ENCODE data around the gene HMCN2. TPM values are rescaled to one million over a fixed set of nuclear protein-coding genes. Genes with fewer than 3 reads are reported as not detected.

The HMCN2 gene
- total RNA-seq, 1 experiment from 2014 or later = not detected

DNA sequence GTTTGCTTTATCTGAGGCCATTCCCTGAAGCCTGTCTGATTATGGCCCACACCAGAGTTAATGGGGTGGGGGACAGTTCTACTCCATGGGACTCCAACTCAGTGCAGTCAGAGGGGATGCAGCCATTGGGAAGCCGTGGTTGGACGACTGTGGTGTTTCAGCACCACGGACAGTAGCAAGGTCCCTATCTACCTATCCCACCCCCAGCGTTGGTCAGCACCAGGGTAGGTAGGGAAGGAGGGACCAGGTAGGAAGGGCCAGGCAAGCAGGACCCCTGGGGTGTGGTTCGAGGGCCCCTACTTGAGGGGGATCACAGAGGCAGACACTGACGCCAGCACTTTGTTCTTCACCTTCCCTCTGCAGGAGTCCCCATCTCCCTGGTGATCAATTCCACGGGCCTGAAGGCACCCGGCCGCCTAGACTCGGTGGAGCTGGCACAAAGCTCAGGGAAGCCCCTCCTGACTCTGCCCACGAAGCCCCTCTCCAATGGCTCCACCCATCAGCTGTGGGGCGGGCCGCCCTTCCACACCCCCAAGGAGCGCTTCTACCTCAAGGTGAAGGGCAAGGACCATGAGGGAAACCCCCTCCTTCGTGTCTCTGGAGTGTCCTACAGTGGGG is 33.2 kb downstream of the HMCN2 start:
- no peak for DNase-seq (ENCODE audit: low read depth, low spot score)
- in situ Hi-C loops (cut with HindIII; ENCODE audit: low pct_unique_long_range_greater_than_20kb, low sequenced_read_pairs) = no loop called here

DNA sequence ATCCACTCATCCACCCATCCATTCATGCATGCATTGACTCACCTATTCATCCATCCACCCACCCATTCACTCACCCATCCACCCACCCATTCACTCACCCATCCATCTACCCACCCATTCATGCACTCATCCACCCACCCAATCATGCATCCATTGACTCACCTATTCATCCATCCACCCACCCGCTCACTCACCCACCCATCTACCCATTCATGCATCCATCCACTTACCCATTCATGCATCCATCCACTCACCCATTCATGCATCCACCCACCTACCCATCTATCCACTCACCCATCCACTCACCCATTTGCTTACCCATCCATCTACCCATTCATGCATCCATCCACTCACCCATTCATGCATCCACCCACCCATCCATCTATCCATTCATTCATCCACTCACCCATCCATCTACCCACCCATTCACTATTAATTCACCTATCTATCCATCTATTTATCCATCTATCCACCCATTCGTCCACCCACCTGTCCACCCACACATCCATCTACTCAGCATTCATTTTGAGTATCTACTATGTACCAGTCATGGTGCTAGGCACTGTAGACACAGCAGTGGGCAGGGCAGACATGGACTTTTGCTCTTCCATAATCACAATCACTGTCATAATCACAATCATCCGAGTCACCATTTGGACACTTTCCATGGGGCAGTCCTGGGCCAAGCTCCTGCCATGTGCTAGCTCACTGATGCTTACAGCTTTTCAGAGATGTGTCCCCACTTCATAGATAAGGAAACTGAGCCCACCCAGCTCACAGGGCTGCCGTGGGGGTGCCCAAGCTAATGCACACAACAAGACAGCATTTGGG is 34.4 kb downstream of the HMCN2 start:
- no peak for DNase-seq (ENCODE audit: low read depth, low spot score)
- in situ Hi-C loops (cut with HindIII; ENCODE audit: low pct_unique_long_range_greater_than_20kb, low sequenced_read_pairs) = no loop called here

DNA sequence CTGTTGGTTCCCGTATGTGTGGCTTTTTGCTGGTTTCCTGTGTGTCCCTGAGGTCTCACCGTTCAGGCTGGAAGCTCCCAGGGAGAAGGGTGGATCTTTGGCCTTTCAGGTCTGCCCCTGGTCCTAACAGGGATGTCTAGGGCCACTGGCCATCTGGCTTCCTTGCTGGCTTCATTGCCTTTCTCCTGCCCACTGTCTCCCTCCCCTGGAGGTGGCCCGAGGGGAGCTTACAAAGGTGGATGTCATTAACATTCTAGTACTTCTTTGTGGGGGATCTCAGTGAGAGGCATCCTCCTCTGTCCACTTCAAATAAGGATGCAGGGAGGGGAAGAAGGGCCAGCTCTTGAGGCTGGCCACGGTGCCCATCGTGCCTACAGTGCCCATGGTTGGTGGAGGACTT is 35.2 kb downstream of the HMCN2 start:
- in situ Hi-C loops (cut with HindIII; ENCODE audit: low pct_unique_long_range_greater_than_20kb, low sequenced_read_pairs) = no loop called here
- DNase-seq (ENCODE audit: low read depth, low spot score) = no peak

DNA sequence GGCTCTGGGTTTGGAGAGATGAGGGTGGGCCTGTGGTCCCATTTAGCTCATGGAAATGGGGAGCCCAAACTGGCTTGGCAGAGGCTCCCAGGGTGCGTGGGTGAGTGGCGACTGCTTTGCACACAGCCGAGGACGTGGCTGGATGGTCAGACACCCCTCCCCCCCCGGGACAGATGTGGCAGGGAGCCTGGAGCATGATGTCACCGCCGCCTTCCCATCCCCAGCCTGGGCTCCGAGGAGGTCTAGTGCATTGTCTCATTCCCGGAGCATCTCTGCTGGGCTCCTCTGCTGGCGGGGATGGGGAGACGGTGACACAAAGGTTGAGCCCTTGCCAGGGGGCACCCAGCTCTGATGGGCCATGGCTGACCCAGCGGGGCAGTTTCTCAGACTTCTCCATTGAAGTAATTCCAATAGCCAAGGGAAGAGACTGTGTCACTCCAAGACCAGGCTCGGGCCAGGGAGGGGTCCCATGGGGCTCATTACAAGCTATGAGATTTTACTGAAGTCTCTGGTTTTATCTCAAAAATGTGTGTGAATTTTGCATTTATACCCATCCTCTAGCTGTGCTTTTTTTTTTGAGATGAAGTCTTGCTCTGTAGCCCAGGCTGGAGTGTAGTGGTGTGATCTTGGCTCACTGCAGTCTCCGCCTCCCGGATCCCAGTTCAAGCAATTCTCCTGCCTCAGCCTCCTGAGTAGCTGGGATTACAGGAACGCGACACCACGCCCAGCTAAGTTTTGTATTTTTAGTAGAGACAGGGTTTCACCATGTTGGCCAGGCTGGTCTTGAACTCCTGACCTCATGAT is 36.1 kb downstream of the HMCN2 start:
- in situ Hi-C loops (cut with HindIII; ENCODE audit: low pct_unique_long_range_greater_than_20kb, low sequenced_read_pairs) = no loop called here
- DNase-seq (ENCODE audit: low read depth, low spot score) = no peak

DNA sequence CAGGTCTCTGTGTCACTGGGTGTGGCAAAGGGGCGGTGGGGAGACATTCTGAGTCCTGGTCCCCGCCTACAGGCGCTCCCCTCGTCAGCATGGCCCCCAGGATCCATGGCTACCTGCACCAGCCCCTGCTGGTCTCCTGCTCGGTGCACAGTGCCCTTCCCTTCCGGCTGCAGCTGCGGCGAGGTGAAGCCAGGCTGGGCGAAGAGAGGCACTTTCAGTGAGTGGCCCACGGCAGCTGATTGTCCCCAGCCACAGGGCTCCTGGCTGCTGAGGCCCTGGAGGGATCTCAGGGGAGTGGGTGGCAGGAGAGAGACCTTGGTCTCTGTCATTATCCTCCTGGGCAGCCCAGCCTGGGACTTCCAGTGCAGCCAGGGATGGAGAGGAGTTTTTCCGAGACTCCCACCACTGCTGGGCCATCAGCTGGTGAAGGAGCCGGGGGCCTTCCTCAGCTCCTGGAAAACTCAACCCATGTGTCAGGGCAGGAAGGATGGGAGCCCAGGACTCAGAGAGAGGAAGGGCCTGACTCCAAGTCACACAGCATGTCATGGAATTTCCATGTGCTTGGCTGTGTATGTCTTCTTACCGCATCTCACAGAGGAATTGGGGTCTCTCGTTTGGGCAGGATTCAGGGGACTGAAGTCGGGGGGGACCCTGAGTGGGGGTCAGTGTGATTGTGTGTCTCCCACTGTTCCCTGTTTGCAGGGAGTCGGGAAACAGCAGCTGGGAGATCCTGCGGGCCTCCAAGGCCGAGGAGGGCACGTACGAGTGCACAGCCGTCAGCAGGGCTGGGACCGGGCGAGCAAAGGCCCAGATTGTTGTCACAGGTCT is 37.4 kb downstream of the HMCN2 start:
- in situ Hi-C loops (cut with HindIII; ENCODE audit: low pct_unique_long_range_greater_than_20kb, low sequenced_read_pairs) = no loop called here

DNA sequence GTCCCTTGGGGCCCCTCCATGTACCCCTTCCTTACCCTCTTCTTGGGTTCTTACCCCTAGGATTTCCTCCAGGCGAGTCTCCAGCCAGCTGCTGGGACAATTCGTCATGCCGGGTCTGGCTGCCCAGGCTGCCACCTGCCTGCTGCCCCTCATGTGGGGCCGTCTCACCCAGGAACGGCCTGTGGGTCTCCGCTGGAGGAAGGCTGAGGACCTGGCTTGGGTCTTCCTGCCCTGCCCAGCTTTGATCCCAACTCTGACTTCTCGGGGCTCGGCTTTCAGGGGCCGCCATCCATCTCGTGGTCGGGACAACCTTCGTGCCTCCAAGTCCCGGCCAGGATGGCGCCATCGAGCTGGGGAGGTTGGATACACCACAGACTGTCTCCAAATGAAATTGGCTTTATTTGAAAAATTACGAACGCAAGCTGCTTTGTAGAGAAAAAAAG is 38.1 kb downstream of the HMCN2 start:
- in situ Hi-C loops (cut with HindIII; ENCODE audit: low pct_unique_long_range_greater_than_20kb, low sequenced_read_pairs) = no loop called here
- no peak for DNase-seq (ENCODE audit: low read depth, low spot score)

More for the DNA sequence above, 37.4 kb downstream of the HMCN2 start:
- DNase-seq (ENCODE audit: low read depth, low spot score) = no peak

DNA sequence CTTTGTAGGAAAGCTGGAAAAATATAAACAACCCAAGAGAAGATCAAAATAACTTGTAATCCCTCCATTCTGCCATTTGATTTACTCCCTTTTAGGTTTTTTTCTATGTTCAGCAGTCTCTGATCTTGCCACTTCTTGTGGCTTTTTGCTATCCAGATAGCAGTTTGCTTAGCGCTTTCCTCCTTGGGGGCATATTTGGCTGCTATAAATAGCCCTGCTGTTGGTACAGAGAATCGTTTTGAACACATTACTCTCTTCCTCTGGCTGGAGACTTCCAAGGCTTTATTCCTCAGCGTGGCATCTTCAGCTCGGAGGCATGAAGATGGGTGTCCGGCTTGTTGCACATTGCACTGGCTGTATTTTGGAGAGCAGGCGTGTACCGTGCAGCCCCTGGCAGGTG is 38.6 kb downstream of the HMCN2 start:
- DNase-seq (ENCODE audit: low read depth, low spot score) = peak; percentile 28
- in situ Hi-C loops (cut with HindIII; ENCODE audit: low pct_unique_long_range_greater_than_20kb, low sequenced_read_pairs) = no loop called here

DNA sequence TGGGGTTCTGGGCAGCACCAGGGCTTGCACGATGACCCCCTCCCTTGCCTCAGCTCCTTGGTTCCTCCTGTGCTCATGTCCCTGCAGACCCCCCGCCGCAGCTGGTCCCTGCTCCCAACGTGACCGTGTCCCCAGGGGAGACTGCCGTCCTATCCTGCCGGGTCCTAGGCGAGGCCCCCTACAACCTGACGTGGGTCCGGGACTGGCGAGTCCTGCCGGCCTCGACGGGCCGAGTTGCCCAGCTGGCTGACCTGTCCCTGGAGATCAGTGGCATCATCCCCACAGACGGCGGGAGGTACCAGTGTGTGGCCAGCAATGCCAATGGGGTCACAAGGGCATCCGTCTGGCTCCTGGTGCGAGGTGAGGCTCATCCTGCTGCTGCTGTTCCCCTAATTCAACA is 39.1 kb downstream of the HMCN2 start:
- DNase-seq (ENCODE audit: low read depth, low spot score) = no peak
- in situ Hi-C loops (cut with HindIII; ENCODE audit: low pct_unique_long_range_greater_than_20kb, low sequenced_read_pairs) = no loop called here

DNA sequence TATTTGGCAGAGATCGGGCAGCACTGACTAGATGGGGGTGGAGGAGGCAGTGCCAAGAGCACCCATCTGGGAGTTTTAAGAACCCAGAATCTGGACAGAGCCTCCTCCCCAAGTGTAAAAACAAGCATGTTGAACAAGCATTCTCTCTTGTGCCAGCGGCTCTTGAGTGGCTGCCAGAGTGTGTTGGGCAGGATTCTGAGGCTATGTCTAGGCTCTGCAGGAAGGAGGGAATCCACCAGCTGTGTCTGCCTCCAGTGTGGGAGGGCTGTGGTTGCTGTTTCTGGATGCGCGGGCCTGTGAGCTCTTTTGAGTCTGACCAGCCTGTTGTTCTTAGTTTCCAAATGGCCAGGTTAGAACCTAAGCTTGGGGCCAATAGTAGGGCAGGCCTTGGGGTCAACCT is 39.8 kb downstream of the HMCN2 start:
- in situ Hi-C loops (cut with HindIII; ENCODE audit: low pct_unique_long_range_greater_than_20kb, low sequenced_read_pairs) = no loop called here
- no peak for DNase-seq (ENCODE audit: low read depth, low spot score)

DNA sequence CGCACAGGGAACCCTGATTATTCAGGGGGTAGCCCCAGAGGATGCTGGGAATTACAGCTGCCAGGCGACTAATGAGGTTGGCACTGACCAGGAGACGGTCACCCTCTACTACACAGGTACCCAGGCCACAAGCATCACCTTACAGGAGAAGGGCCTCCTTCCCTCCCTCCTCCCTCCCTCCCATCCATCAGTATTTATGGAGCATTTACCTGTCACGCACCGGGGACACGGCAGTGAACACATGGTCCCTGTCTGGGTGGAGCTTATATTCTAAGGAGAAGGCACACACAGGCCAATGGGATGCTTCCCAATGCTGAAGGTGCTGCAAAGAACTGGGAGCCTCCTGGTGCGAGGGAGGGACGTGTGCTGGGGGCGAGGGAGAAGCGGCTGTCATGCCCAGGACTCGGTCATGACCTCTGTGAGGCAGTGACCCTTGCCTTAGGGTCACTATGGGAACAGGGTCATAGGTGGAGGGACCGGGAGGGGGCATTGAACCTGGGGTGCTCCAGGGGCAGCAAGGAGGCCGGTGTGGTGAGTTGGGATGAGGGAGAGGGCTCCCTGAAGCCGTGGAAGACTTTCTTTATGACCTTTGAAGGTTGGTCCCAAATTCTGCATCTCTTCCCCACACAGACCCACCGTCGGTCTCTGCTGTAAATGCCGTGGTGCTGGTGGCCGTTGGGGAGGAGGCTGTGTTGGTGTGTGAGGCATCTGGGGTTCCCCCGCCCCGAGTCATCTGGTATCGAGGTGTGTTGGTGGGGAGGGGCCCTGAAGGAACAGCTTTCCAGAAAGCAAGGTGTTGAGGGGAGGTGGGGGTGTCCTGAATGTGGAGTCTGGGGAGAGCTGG is 41.5 kb downstream of the HMCN2 start:
- no peak for DNase-seq (ENCODE audit: low read depth, low spot score)
- in situ Hi-C loops (cut with HindIII; ENCODE audit: low pct_unique_long_range_greater_than_20kb, low sequenced_read_pairs) = no loop called here

DNA sequence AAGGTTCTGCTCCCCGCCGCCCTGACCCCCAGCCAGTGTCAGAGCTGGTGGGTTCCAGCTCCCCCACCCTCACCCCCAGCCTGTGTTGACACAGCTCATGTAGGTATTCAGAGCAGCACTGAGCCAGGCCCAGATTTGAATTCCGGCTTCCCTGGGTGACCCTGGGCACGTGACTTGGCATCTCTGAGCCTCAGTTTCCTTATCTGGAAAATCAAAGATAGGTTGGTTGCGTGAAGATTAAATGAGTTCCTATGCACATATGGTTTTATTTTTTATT is 42.0 kb downstream of the HMCN2 start:
- in situ Hi-C loops (cut with HindIII; ENCODE audit: low pct_unique_long_range_greater_than_20kb, low sequenced_read_pairs) = no loop called here
- DNase-seq (ENCODE audit: low read depth, low spot score) = no peak

DNA sequence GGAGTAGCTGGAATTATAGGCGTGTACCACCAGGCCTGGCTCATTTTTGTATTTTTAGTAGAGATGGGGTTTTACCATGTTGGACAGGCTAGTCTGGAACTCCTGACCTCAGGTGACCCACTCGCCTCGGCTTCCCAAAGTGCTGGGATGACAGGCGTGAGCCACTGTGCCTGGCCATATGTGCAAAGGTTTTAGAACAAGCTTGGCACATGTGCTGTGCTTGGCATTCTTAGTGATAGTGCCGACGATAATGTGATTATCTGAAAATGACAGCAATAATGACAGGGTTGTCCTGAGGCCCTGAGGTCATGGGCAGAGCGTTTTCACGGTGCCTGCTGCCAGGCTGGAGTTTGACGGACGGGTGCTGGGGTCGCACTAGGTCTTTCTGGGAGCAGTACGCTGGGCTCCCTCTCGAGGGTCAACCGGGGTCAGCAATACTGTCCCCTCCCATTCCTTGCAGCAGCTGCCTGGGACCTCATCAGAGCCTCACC is 42.6 kb downstream of the HMCN2 start:
- DNase-seq (ENCODE audit: low read depth, low spot score) = no peak
- in situ Hi-C loops (cut with HindIII; ENCODE audit: low pct_unique_long_range_greater_than_20kb, low sequenced_read_pairs) = no loop called here

DNA sequence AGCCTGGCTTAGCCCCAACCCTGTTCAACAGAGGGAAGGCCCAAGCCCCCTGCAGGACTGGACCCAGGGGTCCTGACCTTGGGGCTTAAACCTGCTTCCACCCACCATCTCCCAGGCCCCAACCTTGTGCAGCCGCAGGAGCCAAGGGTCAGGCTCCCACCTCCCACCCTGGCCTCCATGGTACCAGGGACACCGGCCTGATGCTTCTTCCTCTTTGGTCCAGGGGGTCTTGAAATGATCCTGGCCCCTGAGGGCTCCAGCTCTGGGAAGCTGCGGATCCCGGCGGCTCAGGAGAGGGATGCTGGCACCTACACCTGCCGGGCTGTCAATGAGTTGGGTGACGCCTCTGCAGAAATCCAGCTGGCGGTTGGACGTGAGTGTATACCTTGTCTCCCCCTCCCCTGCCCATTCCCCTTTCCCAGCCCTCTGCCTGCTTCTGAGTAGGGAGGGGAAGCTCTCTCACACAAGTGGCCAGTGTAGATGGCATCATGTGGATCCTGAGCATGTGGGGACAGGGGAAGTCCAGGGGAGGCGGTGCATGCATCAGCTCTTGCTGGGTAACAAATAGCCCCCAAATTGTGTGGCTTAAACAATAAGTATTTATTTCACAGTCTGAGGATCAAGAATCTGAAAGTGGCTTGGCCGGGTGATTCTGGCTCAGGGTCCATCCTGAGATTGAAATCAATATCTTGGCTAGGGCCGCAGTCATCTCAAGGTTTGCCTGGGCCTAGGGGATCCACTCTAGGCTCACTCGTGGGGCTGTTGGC is 44.3 kb downstream of the HMCN2 start:
- no peak for DNase-seq (ENCODE audit: low read depth, low spot score)
- in situ Hi-C loops (cut with HindIII; ENCODE audit: low pct_unique_long_range_greater_than_20kb, low sequenced_read_pairs) = no loop called here

DNA sequence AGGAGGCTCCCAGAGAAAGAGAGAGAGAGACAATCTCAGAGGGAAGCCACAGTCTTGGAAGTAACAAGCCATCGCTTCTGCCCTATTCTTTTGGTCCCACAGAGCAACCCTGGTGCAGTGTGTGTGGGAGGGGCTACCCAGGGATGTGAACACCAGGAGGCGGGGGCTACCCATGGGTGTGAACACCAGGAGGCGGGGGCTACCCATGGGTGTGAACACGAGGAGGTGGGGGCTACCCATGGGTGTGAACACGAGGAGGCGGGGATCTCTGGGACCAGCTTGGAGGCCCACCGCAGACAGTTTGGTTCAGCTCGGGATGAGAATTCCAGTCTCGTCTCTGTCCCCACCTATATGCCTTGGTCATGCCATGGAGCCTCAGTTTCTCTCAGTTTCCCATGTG is 44.9 kb downstream of the HMCN2 start:
- no peak for DNase-seq (ENCODE audit: low read depth, low spot score)
- in situ Hi-C loops (cut with HindIII; ENCODE audit: low pct_unique_long_range_greater_than_20kb, low sequenced_read_pairs) = no loop called here

DNA sequence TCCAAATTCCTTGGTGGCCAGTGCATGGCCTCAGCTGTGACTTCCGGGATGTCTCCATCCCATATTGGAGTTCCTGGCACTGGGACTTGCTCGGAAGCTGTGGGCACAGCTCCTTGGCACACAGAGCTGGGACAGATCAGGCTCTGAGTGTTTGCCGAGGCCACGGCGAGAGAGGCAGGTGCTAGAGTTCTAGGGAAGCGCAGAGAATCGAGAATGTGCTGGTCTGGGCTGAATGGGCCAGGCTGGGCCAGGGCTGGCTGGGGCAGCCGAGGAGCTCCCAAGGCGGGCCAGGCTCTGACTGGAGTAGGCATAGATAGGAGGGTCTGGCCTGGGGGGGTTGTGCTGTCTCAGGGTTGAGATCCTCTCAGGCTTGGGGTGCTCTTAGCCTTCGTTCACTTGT is 45.4 kb downstream of the HMCN2 start:
- DNase-seq (ENCODE audit: low read depth, low spot score) = no peak
- in situ Hi-C loops (cut with HindIII; ENCODE audit: low pct_unique_long_range_greater_than_20kb, low sequenced_read_pairs) = no loop called here

DNA sequence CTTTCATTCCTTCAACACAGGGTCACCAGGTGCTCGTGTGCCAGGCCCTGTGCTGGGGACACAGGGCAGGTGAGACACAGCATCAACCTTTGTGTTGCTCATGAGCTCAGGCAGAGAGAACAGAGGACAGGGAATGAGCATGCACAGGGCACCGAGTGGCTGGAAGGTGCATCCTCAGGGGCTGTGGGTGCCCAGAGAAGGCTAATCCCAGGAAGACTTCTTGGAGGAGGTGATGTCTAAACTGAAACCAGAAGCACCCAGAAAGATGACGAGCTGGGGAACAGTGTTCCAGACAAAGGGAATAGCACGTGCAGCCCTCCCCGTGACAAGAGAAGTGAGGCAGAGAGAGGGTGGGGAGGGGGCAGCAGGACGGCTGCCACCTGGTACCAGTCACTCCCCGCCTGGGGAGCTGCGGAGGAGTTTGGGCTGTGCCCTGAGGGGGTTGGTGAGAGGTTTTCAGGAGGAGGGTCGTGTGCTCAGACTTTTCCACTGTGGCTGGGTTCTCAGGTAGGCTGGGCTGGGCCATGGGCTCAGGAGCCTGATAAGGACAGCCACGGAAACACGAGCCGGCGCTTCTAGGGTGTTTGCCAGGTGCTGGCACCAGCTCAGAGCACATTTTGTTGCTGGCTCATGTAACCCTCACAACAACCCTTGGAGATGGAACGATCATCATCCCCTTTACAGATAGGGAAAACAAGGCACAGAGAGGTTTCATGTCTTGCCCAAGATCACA is 46.0 kb downstream of the HMCN2 start:
- in situ Hi-C loops (cut with HindIII; ENCODE audit: low pct_unique_long_range_greater_than_20kb, low sequenced_read_pairs) = no loop called here
- DNase-seq (ENCODE audit: low read depth, low spot score) = no peak
